HepG2 (cell line): ENCODE results near the gene PCGF3. TPM values are rescaled to one million over a fixed set of nuclear protein-coding genes. Genes with fewer than 3 reads are reported as not detected.

Experiments
- EEA1 ChIP-seq: sonication (generic); formaldehyde crosslinking; IDR thresholded peaks from 2 replicates; pipeline ENCODE4 v1.5.1; 2020; ENCODE audit warnings: mild to moderate bottlenecking, missing genetic modification reagents, borderline replicate concordance
- JUNB ChIP-seq: sonication (generic); formaldehyde crosslinking; IDR thresholded peaks from 2 replicates; pipeline ENCODE4 v1.8.0; 2022; ENCODE audit warnings: missing genetic modification reagents, mild to moderate bottlenecking, borderline replicate concordance
- MIER2 ChIP-seq: IDR thresholded peaks from 2 replicates; pipeline ENCODE4 v1.6.1; 2016; ENCODE audit warnings: missing biosample characterization, missing genetic modification reagents
- MXD4 ChIP-seq: IDR thresholded peaks from 2 replicates; pipeline ENCODE4 v1.6.1; 2016; ENCODE audit warnings: mild to moderate bottlenecking, missing biosample characterization, missing genetic modification reagents
- SNRNP70 ChIP-seq: fragments of 200-400 bp; formaldehyde crosslinking; IDR thresholded peaks from 2 replicates; pipeline ENCODE4 v1.6.1; 2017; ENCODE audit warnings: mild to moderate bottlenecking, low read depth, low read length, moderate library complexity
- SPEN ChIP-seq: sonication (generic); formaldehyde crosslinking; IDR thresholded peaks from 2 replicates; pipeline ENCODE4 v1.5.1; 2020; ENCODE audit warnings: low read depth, mild to moderate bottlenecking, missing genetic modification reagents
- TAF15 ChIP-seq: fragments of 200-400 bp; formaldehyde crosslinking; IDR thresholded peaks from one replicate; pipeline ENCODE4 v1.6.1; 2018; ENCODE audit warnings: mild to moderate bottlenecking, low read depth, low read length; ENCODE audit not compliant: poor library complexity, severe bottlenecking
- USF2 ChIP-seq, 2 experiments: sonication (generic) in 1 of 2; formaldehyde crosslinking in 1 of 2; IDR thresholded peaks; 2 replicates each; pipeline versions ENCODE4 v1.5.1 to v1.6.1; 2011 to 2020; ENCODE audit warnings: borderline replicate concordance in 1 of 2, low read depth in 1 of 2, low read length in 1 of 2, mild to moderate bottlenecking in 1 of 2, missing genetic modification reagents in 1 of 2, moderate library complexity in 1 of 2
- ZFP36L1 ChIP-seq: sonication (generic); formaldehyde crosslinking; IDR thresholded peaks from 2 replicates; pipeline ENCODE4 v1.8.0; 2022; ENCODE audit warnings: mild to moderate bottlenecking, missing genetic modification reagents, moderate library complexity
- ZNF784 ChIP-seq: sonication (generic); formaldehyde crosslinking; IDR thresholded peaks from 2 replicates; pipeline ENCODE4 v1.5.1; 2020; ENCODE audit warnings: missing genetic modification reagents, mild to moderate bottlenecking, borderline replicate concordance
- ZSCAN20 ChIP-seq: sonication (generic); formaldehyde crosslinking; IDR thresholded peaks from 2 replicates; pipeline ENCODE4 v1.4.0; 2020; ENCODE audit warnings: missing genetic modification reagents, mild to moderate bottlenecking, borderline replicate concordance
- polyA plus RNA-seq, 8 experiments: library from polyadenylated mRNA; depleted of rRNA in 3 of 8; stranded (reverse) in 7 of 8; unstranded in 1 of 8; fragments of >200 nt; fragmentation: Illumina TruSeq in 4 of 8; extraction: Trizol in 4 of 8; gene quantifications; 2 replicates each; pipeline versions ENCODE4 v1.2.1 to v1.2.3, GENCODE V29; 2011 to 2016; ENCODE audit warnings: low read depth in 4 of 8, missing spikeins in 1 of 8, mixed read lengths in 1 of 8; ENCODE audit not compliant: insufficient read depth in 1 of 8
- total RNA-seq, 5 experiments: library from RNA; depleted of rRNA; stranded (reverse); fragments of >200 nt; fragmentation: Illumina TruSeq; extraction: Trizol; gene quantifications; 2 replicates each; pipeline ENCODE4 v1.2.3, GENCODE V29; 2016; ENCODE audit warnings: low read depth in 1 of 5
- TF ChIP-seq, protein P1 (sequence below): sonication (generic); formaldehyde crosslinking; IDR thresholded peaks from 2 replicates; pipeline ENCODE4 v1.4.0; 2020; ENCODE audit warnings: mild to moderate bottlenecking, missing genetic modification reagents
- TF ChIP-seq, protein P2 (sequence below): sonication (generic); formaldehyde crosslinking; IDR thresholded peaks from 2 replicates; pipeline ENCODE4 v1.4.0; 2020; ENCODE audit warnings: missing genetic modification reagents, mild to moderate bottlenecking, borderline replicate concordance
- TF ChIP-seq, protein P3 (sequence below): sonication (generic); formaldehyde crosslinking; IDR thresholded peaks from 2 replicates; pipeline ENCODE4 v1.8.0; 2022; ENCODE audit warnings: mild to moderate bottlenecking, missing genetic modification reagents, moderate library complexity

The PCGF3 gene
- total and polyA plus RNA-seq, 2 of the 13 experiments (the other 11 are each of a cell fraction or from before 2014, with no cell fraction given), result 28.6 to 66.2 TPM

DNA sequence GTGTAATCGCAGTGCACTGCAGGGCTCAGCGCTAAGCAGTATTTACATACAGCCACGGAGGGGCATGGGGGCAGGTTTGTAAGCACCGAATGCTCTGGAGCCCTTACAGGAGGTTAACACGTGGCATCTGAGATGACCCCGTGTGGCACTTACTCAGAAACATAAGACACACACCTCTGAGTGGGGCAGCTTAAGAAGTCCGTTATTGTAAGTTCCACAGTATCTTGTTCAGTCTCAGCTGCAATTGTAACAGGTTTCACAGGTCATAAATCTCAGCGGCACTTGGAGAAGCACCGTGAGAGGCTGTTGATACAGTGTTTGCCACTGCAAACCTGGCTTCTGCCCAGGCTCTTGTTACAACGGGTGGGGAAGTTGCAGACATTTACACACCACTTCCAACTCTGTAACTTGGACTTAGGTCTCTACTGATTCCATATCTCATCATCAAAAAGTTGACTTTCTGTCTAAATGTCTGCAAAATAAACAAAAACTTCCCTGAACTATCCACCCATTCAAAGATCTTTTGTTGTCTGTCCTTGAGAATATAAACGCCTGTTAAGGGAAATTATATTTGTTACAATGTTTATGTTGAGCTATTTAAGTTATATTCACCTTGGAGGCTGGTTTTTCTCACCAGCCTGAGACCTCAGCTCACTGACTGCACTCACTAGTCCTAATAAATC lies 110.0 kb downstream of the PCGF3 start (continued):
- TF ChIP-seq MIER2 (CRISPR knock-in tag), result no peak
- no peak for TF ChIP-seq TAF15
- no peak for TF ChIP-seq EEA1
- TF ChIP-seq ZSCAN20 (CRISPR knock-in tag), result no peak
- TF ChIP-seq, protein P1, sequence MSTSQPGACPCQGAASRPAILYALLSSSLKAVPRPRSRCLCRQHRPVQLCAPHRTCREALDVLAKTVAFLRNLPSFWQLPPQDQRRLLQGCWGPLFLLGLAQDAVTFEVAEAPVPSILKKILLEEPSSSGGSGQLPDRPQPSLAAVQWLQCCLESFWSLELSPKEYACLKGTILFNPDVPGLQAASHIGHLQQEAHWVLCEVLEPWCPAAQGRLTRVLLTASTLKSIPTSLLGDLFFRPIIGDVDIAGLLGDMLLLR, result 0 out of 2 replicates have a peak, but pooled peaks have one; percentile 28
- no peak for TF ChIP-seq ZFP36L1 (CRISPR knock-in tag)
- no peak for TF ChIP-seq MXD4 (CRISPR knock-in tag)
- no peak for TF ChIP-seq USF2 (IDR thresholded peaks at IDR 0.05; ENCODE audit: low read depth, low read length)
- no peak for TF ChIP-seq USF2 (CRISPR knock-in tag; IDR thresholded peaks at IDR 0.05; ENCODE audit: borderline replicate concordance)
- no peak for TF ChIP-seq ZNF784
- TF ChIP-seq JUNB (CRISPR knock-in tag), result no peak
- TF ChIP-seq, protein P2, sequence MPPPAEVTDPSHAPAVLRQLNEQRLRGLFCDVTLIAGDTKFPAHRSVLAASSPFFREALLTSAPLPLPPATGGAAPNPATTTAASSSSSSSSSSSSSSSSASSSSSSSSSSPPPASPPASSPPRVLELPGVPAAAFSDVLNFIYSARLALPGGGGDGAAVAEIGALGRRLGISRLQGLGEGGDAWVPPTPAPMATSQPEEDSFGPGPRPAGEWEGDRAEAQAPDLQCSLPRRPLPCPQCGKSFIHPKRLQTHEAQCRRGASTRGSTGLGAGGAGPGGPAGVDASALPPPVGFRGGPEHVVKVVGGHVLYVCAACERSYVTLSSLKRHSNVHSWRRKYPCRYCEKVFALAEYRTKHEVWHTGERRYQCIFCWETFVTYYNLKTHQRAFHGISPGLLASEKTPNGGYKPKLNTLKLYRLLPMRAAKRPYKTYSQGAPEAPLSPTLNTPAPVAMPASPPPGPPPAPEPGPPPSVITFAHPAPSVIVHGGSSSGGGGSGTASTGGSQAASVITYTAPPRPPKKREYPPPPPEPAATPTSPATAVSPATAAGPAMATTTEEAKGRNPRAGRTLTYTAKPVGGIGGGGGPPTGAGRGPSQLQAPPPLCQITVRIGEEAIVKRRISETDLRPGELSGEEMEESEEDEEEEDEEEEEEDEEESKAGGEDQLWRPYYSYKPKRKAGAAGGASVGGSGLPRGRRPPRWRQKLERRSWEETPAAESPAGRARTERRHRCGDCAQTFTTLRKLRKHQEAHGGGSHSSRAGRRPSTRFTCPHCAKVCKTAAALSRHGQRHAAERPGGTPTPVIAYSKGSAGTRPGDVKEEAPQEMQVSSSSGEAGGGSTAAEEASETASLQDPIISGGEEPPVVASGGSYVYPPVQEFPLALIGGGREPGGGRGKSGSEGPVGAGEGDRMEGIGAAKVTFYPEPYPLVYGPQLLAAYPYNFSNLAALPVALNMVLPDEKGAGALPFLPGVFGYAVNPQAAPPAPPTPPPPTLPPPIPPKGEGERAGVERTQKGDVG (CRISPR knock-in tag), result no peak
- TF ChIP-seq, protein P3, sequence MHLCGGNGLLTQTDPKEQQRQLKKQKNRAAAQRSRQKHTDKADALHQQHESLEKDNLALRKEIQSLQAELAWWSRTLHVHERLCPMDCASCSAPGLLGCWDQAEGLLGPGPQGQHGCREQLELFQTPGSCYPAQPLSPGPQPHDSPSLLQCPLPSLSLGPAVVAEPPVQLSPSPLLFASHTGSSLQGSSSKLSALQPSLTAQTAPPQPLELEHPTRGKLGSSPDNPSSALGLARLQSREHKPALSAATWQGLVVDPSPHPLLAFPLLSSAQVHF (CRISPR knock-in tag), result no peak
- no peak for TF ChIP-seq SPEN (CRISPR knock-in tag)
- no peak for TF ChIP-seq SNRNP70
